Glutamatergic neuron (in vitro differentiated cells): Measurements from ENCODE around the gene ANXA2R. TPM values are rescaled to one million over a fixed set of nuclear protein-coding genes. Genes with fewer than 3 reads are reported as not detected.

Experiments
- DNase-seq: peaks from one replicate; pipeline ENCODE4 v3.0.0; 2022
- H3K27ac Mint-ChIP-seq: one replicate; pipeline ENCODE4 v1.8.0; 2020; ENCODE audit warnings: mild to moderate bottlenecking, mixed read lengths, inconsistent platforms; ENCODE audit not compliant: unreplicated experiment
- H3K27me3 Mint-ChIP-seq: one replicate; pipeline ENCODE4 v1.8.0; 2020; ENCODE audit warnings: mild to moderate bottlenecking, moderate library complexity, mixed read lengths, inconsistent platforms; ENCODE audit not compliant: unreplicated experiment
- H3K36me3 Mint-ChIP-seq: one replicate; pipeline ENCODE4 v1.8.0; 2020; ENCODE audit warnings: mild to moderate bottlenecking, mixed read lengths, inconsistent platforms; ENCODE audit not compliant: unreplicated experiment
- H3K4me1 Mint-ChIP-seq: one replicate; pipeline ENCODE4 v1.8.0; 2020; ENCODE audit warnings: mild to moderate bottlenecking, low read depth, mixed read lengths, inconsistent platforms; ENCODE audit not compliant: unreplicated experiment
- H3K4me3 Mint-ChIP-seq: one replicate; pipeline ENCODE4 v1.8.0; 2020; ENCODE audit warnings: mild to moderate bottlenecking, mixed read lengths, inconsistent platforms; ENCODE audit not compliant: unreplicated experiment
- H3K9me3 Mint-ChIP-seq: one replicate; pipeline ENCODE4 v1.8.0; 2020; ENCODE audit warnings: mild to moderate bottlenecking, moderate library complexity, mixed read lengths, inconsistent platforms; ENCODE audit not compliant: unreplicated experiment
- total RNA-seq: library from RNA; stranded (reverse); fragmentation: NEBNext Ultra II Directional; extraction: Animal tissue kit (Norgen Biotek cat#: 25700); gene quantifications from one replicate; pipeline ENCODE4 v1.2.1, GENCODE V29; 2021; ENCODE audit not compliant: unreplicated experiment
- TF ChIP-seq, protein P1 (sequence below): fragments of 200-600 bp; sonication (generic); IDR thresholded peaks from one replicate; pipeline ENCODE4 v1.5.0; 2021; ENCODE audit not compliant: partially characterized antibody, unreplicated experiment

The ANXA2R gene
- total RNA-seq, 1 donor from 2014 or later = 1.6 TPM

DNA sequence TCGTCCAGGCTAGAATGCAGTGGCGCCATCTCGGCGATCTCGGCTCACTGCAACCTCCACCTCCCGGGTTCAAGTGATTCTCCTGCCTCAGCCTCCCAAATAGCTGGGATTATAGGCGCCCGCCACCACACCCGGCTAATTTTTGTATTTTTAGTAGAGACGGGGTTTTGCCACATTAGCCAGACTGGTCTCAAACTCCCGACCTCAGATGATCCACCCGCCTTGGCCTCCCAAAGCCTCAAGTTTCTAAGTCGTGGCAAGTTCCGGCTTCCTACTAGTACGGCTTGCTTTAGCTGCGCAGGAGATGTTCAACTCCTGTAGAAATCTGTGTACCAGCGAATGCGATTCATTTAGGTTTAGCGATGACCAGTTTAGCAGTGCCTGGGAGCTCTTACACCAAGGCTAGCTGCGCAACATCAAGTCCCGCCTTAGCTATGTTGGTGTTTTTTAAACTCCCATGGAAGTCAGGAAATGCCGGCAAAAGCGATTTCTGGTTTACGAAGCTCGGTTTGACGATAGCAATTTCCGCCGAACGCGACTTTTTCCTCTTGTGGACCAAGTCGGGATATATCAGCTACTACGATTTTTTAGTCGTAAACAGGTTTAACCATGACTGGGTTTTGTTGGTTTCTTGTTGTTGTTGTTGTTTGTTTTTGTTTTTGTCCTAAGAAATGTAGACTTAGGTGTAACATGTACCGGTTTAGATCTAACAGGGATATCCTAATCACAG, 46.4 kb downstream of the ANXA2R start:
- peak overlapping the region; percentile 21 for H3K27ac Mint-ChIP-seq
- H3K9me3 Mint-ChIP-seq = peaks cover 18% of the 10 kb centered on the region
- TF ChIP-seq, protein P1, sequence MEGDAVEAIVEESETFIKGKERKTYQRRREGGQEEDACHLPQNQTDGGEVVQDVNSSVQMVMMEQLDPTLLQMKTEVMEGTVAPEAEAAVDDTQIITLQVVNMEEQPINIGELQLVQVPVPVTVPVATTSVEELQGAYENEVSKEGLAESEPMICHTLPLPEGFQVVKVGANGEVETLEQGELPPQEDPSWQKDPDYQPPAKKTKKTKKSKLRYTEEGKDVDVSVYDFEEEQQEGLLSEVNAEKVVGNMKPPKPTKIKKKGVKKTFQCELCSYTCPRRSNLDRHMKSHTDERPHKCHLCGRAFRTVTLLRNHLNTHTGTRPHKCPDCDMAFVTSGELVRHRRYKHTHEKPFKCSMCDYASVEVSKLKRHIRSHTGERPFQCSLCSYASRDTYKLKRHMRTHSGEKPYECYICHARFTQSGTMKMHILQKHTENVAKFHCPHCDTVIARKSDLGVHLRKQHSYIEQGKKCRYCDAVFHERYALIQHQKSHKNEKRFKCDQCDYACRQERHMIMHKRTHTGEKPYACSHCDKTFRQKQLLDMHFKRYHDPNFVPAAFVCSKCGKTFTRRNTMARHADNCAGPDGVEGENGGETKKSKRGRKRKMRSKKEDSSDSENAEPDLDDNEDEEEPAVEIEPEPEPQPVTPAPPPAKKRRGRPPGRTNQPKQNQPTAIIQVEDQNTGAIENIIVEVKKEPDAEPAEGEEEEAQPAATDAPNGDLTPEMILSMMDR = no peak
- H3K36me3 Mint-ChIP-seq = peaks cover 24% of the 10 kb centered on the region
- no peak for DNase-seq
- peak overlapping the region; percentile 72 for H3K4me3 Mint-ChIP-seq
- H3K27me3 Mint-ChIP-seq = peaks cover 31% of the 10 kb centered on the region
- peaks cover 6% of the 10 kb centered on the region for H3K4me1 Mint-ChIP-seq

DNA sequence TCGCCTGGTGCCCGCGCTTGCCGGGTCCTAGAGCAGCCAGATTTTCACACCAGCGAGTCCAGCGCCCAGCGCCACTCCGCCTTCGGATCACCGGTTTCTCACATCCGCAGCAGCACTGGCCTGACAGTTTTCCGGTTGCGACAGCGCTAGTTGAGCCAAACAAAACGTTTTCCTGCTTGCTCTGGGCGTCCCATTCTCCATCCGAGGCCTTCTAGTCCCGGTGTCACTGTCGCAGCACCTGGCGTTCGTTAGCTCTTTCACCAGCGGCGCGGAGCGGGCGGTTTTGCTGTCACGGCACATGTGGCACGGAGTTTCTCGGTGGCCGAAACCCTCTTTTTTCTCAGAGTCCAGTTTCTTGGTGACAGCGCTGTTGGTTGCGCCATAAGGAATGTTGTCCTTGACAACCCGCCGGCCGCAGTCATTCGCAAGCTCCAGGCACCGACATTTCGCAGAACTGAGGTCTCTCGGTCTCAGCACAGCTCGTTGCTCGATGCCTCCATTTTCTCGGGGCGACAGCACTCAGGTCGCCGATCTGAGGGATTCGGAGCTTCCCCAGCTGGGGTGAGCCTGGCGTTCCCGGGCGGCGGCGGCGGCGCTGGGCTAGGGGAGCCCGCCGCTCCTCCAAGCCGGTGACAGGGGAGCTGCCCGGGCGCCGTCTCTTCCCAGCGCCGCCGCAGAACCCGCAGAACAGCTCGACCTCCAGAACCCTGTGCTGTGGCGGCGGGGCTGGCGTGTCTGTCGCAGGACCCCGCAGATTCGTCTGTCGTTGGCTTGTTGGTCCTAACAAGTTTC, 47.8 kb downstream of the ANXA2R start:
- Mint-ChIP-seq H3K9me3 (peaks cover 16% of the 10 kb centered on the region), H3K4me3 (peak overlapping the region; percentile 94), H3K4me1 (peaks cover 6% of the 10 kb centered on the region), H3K36me3 (peaks cover 31% of the 10 kb centered on the region), H3K27me3 (peaks cover 31% of the 10 kb centered on the region), H3K27ac (peak overlapping the region; percentile 81)
- peak; percentile 70 for DNase-seq
- TF ChIP-seq, protein P1 = no peak

DNA sequence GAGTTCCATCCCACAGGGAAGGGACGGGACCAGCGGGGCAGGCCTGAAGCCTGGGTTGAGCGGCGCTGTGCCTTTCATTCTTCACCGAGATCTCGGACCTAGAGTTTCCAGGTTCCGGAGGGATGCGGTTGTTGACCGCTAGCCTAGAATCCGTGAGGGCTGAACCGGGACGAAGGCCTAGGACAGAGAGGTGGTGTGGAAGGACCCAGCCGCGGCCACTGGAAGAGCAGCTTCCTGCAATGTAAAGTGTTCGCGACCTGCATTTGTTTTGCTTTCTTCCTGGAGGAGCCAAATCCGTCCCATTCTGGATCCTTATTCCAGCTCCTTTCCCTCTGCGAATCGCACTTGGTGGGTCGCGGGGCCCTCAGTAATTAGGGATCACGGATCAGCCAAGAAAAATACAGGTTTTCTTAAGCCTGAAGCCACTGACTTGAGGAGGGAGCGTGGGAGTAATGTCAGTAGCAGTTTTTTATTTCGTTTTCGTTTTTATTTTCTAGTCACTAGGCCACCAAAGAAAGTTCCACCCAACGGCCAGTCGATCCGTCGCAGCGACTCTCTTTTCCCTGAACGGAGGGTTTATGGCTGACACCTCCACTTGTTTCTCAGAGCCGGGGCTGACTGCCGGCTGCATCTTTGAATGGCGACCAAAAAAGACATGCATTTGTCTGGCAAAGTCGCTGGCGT, 48.6 kb downstream of the ANXA2R start:
- no peak for DNase-seq
- Mint-ChIP-seq H3K36me3 (peaks cover 32% of the 10 kb centered on the region), H3K4me3 (peak overlapping the region; percentile 89), H3K27ac (peak overlapping the region; percentile 81), H3K4me1 (peaks cover 6% of the 10 kb centered on the region), H3K9me3 (peaks cover 16% of the 10 kb centered on the region), H3K27me3 (peaks cover 31% of the 10 kb centered on the region)
- TF ChIP-seq, protein P1 = no peak

DNA sequence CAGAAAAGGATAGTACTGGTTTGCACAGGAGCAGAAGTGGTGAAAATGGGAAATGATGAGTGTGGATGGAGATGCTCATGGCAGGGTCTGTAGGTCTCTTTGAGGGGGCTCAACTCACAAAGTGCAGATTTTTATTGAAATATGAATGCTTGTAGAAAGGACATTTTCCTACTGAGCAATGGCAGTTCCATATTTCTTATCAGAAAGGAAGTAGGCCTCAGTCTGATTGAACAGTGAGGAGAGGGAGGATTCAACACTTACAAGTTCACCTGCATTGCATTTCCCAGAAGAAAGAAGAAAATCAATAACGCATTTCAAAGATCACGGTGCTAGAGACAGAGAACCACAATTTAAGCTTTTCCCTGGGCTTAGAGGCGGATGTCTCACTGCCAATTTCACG, 49.2 kb downstream of the ANXA2R start:
- Mint-ChIP-seq H3K36me3 (peaks cover 35% of the 10 kb centered on the region), H3K4me1 (peaks cover 6% of the 10 kb centered on the region), H3K27ac (peak overlapping the region; percentile 81), H3K4me3 (peak overlapping the region; percentile 89), H3K27me3 (peaks cover 31% of the 10 kb centered on the region), H3K9me3 (peaks cover 16% of the 10 kb centered on the region)
- TF ChIP-seq, protein P1 = no peak
- no peak for DNase-seq

Other genes starting within 250 kb of the ANXA2R start
- gene SELENOP, start 228.4 kb downstream of the ANXA2R start, total RNA-seq = 0.61 TPM
- gene ZNF131, start 80.6 kb upstream of the ANXA2R start, total RNA-seq = 42.9 TPM
- gene NIM1K, start 151.9 kb upstream of the ANXA2R start, total RNA-seq = 10.5 TPM